Right atrium auricular region (tissue), 2 donors: ENCODE results near the gene GPBAR1. TPM values are rescaled to one million over a fixed set of nuclear protein-coding genes. Genes with fewer than 3 reads are reported as not detected.
A peak's percentile ranks its signal among the peaks of the same experiment; 100 is the strongest.

Source experiments
- DNase-seq: peaks from one replicate; pipeline ENCODE4 v3.0.0-alpha.2; 2019; ENCODE audit warnings: low spot score
- H3K27ac ChIP-seq, 2 donors: fragments of 200-600 bp; sonication (generic); 1 replicate in 1 of 2; 2 replicates in 1 of 2; pipeline ENCODE4 v1.5.1; 2016 to 2019
- H3K27me3 ChIP-seq, 2 donors: fragments of 200-600 bp; sonication (generic); one replicate each; pipeline versions ENCODE4 v1.5.1 to v1.6.0; 2017 to 2019
- H3K36me3 ChIP-seq: fragments of 200-600 bp; sonication (generic); one replicate; pipeline ENCODE4 v1.5.1; 2016
- H3K4me1 ChIP-seq, 2 donors: fragments of 200-600 bp; sonication (generic); one replicate each; pipeline versions ENCODE4 v1.5.1 to v1.6.0; 2017 to 2019
- H3K4me3 ChIP-seq, 2 donors: fragments of 200-600 bp; sonication (generic); 1 replicate in 1 of 2; 2 replicates in 1 of 2; pipeline ENCODE4 v1.5.1; 2017 to 2019; ENCODE audit warnings: mild to moderate bottlenecking in 1 of 2, moderate library complexity in 1 of 2
- H3K9me3 ChIP-seq, 2 donors: fragments of 200-600 bp; sonication (generic); one replicate each; pipeline ENCODE4 v1.5.1; 2019
- CTCF ChIP-seq, 2 donors: fragments of 200-600 bp; sonication (generic); IDR thresholded peaks; one replicate each; pipeline ENCODE4 v1.5.1; 2019; ENCODE audit warnings: antibody characterized with exemption in 2 of 2
- total RNA-seq, 2 donors: library from RNA; depleted of rRNA; stranded (reverse); fragments of >200 nt; gene quantifications; one replicate each; pipeline ENCODE4 v1.1.0, GENCODE V29; 2016

The GPBAR1 gene
- total RNA-seq, 2 donors from 2014 or later, result 1.9 to 10.7 TPM

GRCh38 chr2:218256612-218257350, 4.0 kb upstream of the GPBAR1 start:
- Histone ChIP-seq H3K27ac (peak overlapping the region; percentile 29 to 47), H3K4me1 (peaks cover 0 to 55% of the 10 kb centered on the region in 2 donors), H3K9me3 (no peaks in the 10 kb centered on the region), H3K27me3 (no peaks in the 10 kb centered on the region), H3K36me3 (peaks cover 44% of the 10 kb centered on the region), H3K4me3 (no peak overlapping the region)
- no peak for DNase-seq
- no peak for TF ChIP-seq CTCF (IDR thresholded peaks at IDR 0.05)

- Histone ChIP-seq H3K27ac (peak overlapping the region; percentile 29 to 47), H3K4me1 (peaks cover 0 to 60% of the 10 kb centered on the region in 2 donors)
Observed at GRCh38 chr2:218257390-218257981, 3.3 kb upstream of the GPBAR1 start.

GRCh38 chr2:218259099-218259961, 1.5 kb upstream of the GPBAR1 start:
- H3K36me3 ChIP-seq, result peaks cover 33% of the 10 kb centered on the region
- peaks cover 0 to 64% of the 10 kb centered on the region in 2 donors for H3K4me1 ChIP-seq
- no peak for TF ChIP-seq CTCF (IDR thresholded peaks at IDR 0.05)
- peak overlapping the region; percentile 82 to 85 for H3K27ac ChIP-seq
- H3K4me3 ChIP-seq, result peak overlapping the region in 1 of 2 donors; percentile 5
- no peaks in the 10 kb centered on the region for H3K9me3 ChIP-seq
- DNase-seq, result peak; percentile 91
- no peaks in the 10 kb centered on the region for H3K27me3 ChIP-seq

More at GRCh38 chr2:218257390-218257981, 3.3 kb upstream of the GPBAR1 start:
- Histone ChIP-seq H3K27me3 (no peaks in the 10 kb centered on the region), H3K9me3 (no peaks in the 10 kb centered on the region), H3K36me3 (peaks cover 37% of the 10 kb centered on the region), H3K4me3 (no peak overlapping the region)
- peak in 1 of 2 donors; percentile 67 for TF ChIP-seq CTCF (IDR thresholded peaks at IDR 0.05)
- no peak for DNase-seq

GRCh38 chr2:218260166-218260565, 649 bp upstream of the GPBAR1 start:
- Histone ChIP-seq H3K4me3 (no peak overlapping the region), H3K9me3 (no peaks in the 10 kb centered on the region), H3K27ac (peak overlapping the region; percentile 82 to 85), H3K27me3 (no peaks in the 10 kb centered on the region), H3K36me3 (peaks cover 33% of the 10 kb centered on the region), H3K4me1 (peaks cover 0 to 64% of the 10 kb centered on the region in 2 donors)
- TF ChIP-seq CTCF (IDR thresholded peaks at IDR 0.05), result no peak
- DNase-seq, result no peak

GRCh38 chr2:218261423-218262236, 815 bp downstream of the GPBAR1 start:
- Histone ChIP-seq H3K9me3 (no peaks in the 10 kb centered on the region), H3K27ac (peak overlapping the region; percentile 82 to 85), H3K36me3 (peaks cover 36% of the 10 kb centered on the region), H3K4me1 (peaks cover 0 to 62% of the 10 kb centered on the region in 2 donors), H3K27me3 (no peaks in the 10 kb centered on the region), H3K4me3 (no peak overlapping the region)
- DNase-seq, result no peak
- no peak for TF ChIP-seq CTCF (IDR thresholded peaks at IDR 0.05)
